ENCODE data around the gene PRPS1.

The PRPS1 gene

GRCh38 chrX:107610667-107611066, 17.6 kb upstream of the PRPS1 start:
- no peak for TF ChIP-seq CTCF (IDR thresholded peaks at IDR 0.05; ENCODE audit: borderline replicate concordance, insufficient read depth, low read depth, low read length)
- no peak overlapping the region for H3K4me3 ChIP-seq (ENCODE audit: low read depth, low read length)

- no peak overlapping the region for H3K4me3 ChIP-seq (ENCODE audit: low read depth, low read length)
- no peak for TF ChIP-seq CTCF (IDR thresholded peaks at IDR 0.05; ENCODE audit: borderline replicate concordance, insufficient read depth, low read depth, low read length)
Observed at GRCh38 chrX:107619885-107620322, 8.4 kb upstream of the PRPS1 start.

GRCh38 chrX:107624893-107625292, 3.4 kb upstream of the PRPS1 start:
- no peak for TF ChIP-seq CTCF (IDR thresholded peaks at IDR 0.05; ENCODE audit: borderline replicate concordance, insufficient read depth, low read depth, low read length)
- H3K4me3 ChIP-seq (ENCODE audit: low read depth, low read length), result no peak overlapping the region

GRCh38 chrX:107625739-107626138, 2.6 kb upstream of the PRPS1 start:
- TF ChIP-seq CTCF (IDR thresholded peaks at IDR 0.05; ENCODE audit: borderline replicate concordance, insufficient read depth, low read depth, low read length), result no peak
- H3K4me3 ChIP-seq (ENCODE audit: low read depth, low read length), result no peak overlapping the region

GRCh38 chrX:107626481-107626880, 1.8 kb upstream of the PRPS1 start:
- TF ChIP-seq CTCF (IDR thresholded peaks at IDR 0.05; ENCODE audit: borderline replicate concordance, insufficient read depth, low read depth, low read length), result no peak
- H3K4me3 ChIP-seq (ENCODE audit: low read depth, low read length), result no peak overlapping the region

- TF ChIP-seq CTCF (IDR thresholded peaks at IDR 0.05; ENCODE audit: borderline replicate concordance, insufficient read depth, low read depth, low read length), result no peak
- no peak overlapping the region for H3K4me3 ChIP-seq (ENCODE audit: low read depth, low read length)
Observed at GRCh38 chrX:107626916-107627315, 1.4 kb upstream of the PRPS1 start.

GRCh38 chrX:107628662-107629539, 591 bp downstream of the PRPS1 start:
- peak overlapping the region; percentile 58 for H3K4me3 ChIP-seq (ENCODE audit: low read depth, low read length)
- no peak for TF ChIP-seq CTCF (IDR thresholded peaks at IDR 0.05; ENCODE audit: borderline replicate concordance, insufficient read depth, low read depth, low read length)

Measured in GM12875 (cell line).